GM10266 (cell line): ENCODE measurements around the gene DLX4.

ENCODE experiments used
- DNase-seq: peaks from one replicate; pipeline ENCODE4 v3.0.0; 2012; ENCODE audit errors: extremely low spot score
- TF ChIP-seq, protein P1 (sequence below): IDR thresholded peaks from 2 replicates; pipeline ENCODE4 v1.5.1; 2012; ENCODE audit warnings: mild to moderate bottlenecking, low read depth; ENCODE audit not compliant: control insufficient read depth, insufficient read depth; ENCODE audit errors: missing control alignments

Gene DLX4

DNA sequence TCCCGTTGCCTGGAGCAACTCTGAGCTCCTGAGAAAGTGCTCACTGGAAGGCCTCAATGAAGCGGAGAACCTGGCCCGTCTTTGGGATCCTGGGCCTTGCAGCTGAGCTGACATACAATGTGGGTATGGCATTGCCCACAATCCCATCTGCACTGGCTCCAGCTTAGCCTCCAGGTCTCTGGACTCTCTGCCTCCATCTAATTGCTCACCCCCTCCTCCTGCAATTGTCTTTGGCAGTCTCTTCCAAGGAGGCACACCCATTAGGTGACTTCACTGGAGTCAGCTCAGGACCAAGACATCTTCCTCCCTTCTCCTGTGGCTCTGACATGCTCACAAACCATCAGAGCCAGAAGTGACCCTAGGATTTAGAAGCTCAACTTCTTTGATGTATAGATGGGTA lies 1.5 kb downstream of the DLX4 start:
- TF ChIP-seq, protein P1, sequence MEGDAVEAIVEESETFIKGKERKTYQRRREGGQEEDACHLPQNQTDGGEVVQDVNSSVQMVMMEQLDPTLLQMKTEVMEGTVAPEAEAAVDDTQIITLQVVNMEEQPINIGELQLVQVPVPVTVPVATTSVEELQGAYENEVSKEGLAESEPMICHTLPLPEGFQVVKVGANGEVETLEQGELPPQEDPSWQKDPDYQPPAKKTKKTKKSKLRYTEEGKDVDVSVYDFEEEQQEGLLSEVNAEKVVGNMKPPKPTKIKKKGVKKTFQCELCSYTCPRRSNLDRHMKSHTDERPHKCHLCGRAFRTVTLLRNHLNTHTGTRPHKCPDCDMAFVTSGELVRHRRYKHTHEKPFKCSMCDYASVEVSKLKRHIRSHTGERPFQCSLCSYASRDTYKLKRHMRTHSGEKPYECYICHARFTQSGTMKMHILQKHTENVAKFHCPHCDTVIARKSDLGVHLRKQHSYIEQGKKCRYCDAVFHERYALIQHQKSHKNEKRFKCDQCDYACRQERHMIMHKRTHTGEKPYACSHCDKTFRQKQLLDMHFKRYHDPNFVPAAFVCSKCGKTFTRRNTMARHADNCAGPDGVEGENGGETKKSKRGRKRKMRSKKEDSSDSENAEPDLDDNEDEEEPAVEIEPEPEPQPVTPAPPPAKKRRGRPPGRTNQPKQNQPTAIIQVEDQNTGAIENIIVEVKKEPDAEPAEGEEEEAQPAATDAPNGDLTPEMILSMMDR: no peak
- DNase-seq: no peak

- TF ChIP-seq, protein P1: no peak
Measured at GRCh38 chr17:49971199-49971847, 2.3 kb downstream of the DLX4 start.

DNA sequence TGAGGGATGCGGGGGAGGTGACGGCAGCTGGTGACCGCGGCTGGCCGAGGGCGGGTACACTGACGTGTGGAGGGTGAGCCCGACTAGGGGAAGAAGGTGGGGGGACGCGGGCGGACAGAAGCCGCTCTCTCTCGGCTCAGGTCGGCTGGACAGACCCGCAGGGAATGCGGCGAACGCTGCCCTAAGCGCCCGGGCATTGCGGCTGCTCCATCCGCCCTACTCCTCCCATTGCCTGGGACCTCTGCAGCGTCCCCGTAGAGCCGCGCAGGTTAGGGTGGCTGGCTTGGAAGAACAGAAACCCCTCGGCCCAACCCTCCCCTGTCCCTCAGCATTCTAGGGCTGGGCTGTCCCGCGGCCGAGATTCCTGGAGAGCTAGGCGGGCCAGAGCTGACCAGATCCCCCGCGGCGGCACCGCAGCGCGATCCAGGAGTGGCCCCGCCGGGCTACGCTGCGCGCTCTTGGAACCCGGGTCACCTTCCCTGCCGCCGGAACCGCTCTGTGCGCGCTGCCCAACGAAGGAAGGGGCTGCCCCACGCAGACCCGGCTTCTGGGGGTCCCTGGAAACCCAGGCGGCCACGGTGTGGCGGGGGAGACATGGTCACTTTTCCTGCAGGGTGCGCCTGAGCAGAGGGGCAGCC lies 3.0 kb downstream of the DLX4 start:
- TF ChIP-seq, protein P1: no peak
- no peak for DNase-seq

More at GRCh38 chr17:49971199-49971847, 2.3 kb downstream of the DLX4 start:
- DNase-seq: no peak

- TF ChIP-seq, protein P1: no peak
- DNase-seq: no peak
Measured at GRCh38 chr17:49972486-49973270, 3.7 kb downstream of the DLX4 start.

DNA sequence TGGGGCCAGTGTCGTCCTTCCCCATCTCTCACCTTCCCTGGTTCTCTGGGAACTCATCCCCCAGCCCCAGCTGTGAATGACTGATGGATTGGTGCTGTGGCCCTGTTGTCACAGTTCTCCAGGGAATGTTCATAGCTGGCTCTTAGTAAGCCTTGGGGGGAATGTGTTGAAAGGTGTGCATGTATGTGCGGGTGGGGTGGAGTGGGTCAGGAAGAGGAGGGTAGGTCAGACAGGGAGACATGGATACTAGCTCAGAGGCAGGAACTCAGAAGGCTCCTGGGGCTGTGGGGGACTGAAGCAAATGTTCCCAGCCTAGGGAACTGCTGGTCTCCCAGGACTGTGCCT lies 4.3 kb downstream of the DLX4 start:
- DNase-seq: no peak
- TF ChIP-seq, protein P1: no peak

DNA sequence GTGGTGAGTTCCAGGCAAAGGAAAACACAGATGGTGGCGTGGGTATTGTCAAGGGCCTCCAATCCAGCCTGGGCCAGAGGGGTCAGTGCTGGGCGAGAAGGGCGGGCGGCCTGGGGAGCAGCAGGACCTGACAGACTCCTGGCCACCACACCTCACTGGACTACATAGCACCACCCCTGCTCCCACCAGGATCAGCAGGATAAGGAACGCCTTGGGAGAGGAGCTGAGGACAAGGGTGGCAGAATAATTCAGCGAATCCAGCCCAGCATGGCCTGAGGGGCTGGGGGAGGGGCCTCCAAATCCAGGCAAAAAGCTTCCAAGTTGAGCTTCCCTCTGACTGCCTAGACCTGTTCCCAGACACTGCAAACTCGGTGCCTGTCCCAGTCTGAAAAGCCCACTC lies 6.5 kb downstream of the DLX4 start:
- TF ChIP-seq, protein P1: no peak

More for the DNA sequence above, 6.5 kb downstream of the DLX4 start:
- DNase-seq: no peak
